HG03354 (cell line): Measurements from ENCODE around the gene WAC.
"Not testable (repeated sequence)": the region's sequence is repeated elsewhere in the genome, so short reads cannot be mapped to it uniquely, and the experiment has no call there.

Experiments
- ATAC-seq: cut with Tn5 transposase; IDR thresholded peaks from one replicate; pipeline ENCODE4 v1.9.1; 2021; ENCODE audit warnings: mild to moderate bottlenecking; ENCODE audit not compliant: unreplicated experiment, poor library complexity, severe bottlenecking

WAC gene

DNA sequence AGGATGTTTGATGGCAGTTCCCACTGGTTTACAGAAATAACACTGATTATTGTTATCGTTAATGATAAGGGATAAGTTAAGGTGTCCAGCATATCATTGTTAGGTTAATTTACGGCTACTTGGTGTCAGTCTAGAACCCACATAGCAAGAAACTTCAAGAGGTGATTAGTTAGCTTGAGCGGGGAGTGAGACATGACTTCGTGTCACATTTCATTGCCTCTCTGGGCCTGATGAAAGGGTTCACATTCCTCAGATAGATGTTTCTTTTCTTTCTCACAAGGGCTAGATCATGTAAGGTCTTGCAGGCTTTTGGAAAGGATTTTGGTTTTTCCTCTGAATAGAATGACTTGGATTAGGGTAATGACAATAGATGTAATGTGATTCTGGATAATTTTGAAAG lies 26.7 kb downstream of the WAC start:
- ATAC-seq, result no peak

DNA sequence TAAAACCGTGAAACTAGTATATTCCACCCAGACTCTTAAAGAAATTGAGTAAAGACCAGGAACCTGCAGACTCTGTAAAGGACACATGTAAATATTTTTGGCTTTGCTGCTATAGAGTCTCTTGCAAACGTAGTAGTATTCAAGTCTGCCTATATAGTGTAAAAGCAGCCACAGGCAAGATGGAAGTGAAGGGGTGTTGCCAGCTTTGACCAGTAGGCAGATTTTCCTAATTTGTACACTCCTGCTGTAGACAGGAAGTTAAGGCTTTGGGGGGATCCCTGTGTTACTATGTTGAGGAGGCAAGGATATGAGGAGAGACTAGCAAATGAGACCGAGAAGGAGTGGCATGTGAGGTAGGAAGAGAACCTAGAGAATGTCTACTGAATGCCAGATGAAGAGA lies 27.7 kb downstream of the WAC start:
- no peak for ATAC-seq

DNA sequence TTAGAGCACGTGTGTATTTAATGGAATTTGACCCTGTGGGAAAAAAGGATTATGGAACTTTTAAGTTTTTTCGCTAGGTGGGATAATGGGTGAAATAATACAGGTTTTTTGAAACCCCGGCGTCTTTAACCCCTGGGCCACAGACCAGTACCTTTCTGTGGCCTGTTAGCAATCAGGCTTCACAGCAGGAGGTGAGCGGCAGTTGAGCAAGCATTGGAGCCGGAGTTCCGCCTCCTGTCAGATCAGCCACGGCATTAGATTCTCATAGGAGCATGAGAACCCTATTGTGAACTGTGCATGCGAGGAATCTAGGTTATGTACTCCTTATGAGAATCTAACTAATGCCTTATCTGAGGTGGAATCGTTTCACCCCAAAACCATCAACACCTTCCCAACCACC lies 28.6 kb downstream of the WAC start:
- no peak for ATAC-seq

DNA sequence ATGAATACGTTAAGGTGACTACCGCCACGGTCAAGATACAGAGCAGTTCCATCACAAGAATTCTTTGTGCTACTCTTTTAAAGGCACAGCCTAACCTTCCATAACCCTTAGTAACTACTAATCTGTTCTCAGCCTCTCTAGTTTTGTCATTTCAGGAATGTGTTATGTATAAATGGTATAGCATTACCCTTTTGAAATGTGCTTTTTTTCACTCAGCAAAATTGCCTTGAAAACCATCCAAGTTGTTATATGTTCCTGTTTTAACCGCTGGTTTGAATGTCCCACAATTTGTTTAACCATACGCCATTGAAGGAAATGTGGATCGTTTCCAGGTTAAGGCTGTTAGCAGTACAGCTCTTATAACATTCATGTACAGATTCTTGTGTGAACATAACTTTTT lies 32.0 kb downstream of the WAC start:
- ATAC-seq, result no peak

DNA sequence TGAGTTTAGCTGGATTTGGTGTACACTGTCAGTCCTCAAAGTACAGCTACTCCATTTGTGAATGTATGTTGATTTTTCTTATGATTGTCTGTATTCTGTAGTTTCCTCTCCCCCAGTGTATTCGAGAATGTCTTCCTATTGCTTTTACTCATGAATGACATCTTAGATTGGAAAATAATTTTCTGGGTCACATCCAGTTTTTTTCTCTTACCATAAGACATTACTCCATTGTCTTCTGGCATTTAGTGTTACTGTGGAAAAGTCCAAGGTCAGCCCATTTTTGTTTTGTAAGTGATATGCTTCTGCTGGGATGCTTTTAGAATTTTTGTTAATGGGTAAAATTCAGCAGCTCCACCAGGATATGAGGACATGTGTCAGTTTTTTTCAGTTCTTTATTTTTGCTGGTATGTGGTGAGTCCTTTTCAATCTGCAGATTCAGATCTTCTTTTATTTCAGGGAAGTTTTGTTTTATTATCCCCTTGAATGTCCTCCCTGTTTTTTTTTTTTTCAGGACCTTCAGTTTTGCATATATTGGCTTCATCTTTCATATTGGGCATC lies 33.6 kb downstream of the WAC start:
- ATAC-seq, result no peak

DNA sequence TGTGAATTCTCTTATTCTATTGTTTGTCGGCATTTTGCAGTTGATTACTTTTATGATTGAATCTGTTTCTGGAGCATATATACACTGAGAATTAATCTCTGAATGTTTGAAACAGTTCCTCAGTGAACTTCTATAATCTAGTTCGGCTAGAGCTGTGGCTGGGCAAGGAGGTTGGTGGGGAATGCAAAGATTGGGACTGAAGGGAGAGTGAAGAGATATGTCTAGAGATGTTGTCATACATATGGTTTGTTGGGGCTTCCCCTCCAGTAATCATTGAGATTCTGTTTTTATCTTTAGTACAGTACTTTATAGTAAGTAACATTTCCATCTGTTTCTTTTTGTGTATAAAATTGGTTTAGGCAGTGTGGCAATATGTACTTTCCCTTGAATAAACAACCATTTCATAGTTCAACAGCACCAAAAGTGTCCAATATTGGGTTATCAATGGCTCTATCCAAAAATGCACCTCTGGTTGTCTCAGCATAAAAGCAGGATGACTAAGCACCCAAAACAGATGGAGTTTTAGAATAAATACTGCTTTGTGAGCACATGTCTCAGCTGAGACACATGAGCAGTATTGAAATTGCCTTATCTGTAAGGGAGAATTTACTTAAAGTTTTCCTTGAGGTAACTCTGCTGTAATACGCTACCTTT lies 36.7 kb downstream of the WAC start:
- no peak for ATAC-seq

DNA sequence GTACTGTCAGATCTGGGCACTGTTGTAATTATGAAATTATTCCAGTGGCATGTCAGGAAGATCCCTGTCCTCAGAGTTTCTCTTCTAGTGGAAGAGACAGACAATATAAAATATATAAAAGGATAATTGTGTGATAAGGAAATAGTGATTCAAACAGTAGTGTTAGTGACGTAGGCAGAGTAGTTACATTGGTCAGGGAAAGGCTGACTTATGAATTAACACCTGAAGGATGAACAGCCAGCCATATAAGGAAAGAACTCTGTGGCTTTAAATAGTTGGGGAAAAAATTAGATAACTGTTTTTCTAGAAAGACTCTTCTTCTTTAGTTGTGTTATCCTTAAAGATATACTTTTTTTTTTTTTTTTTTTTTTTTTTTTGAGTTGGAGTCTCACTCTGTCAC lies 37.7 kb downstream of the WAC start:
- ATAC-seq, result no peak

DNA sequence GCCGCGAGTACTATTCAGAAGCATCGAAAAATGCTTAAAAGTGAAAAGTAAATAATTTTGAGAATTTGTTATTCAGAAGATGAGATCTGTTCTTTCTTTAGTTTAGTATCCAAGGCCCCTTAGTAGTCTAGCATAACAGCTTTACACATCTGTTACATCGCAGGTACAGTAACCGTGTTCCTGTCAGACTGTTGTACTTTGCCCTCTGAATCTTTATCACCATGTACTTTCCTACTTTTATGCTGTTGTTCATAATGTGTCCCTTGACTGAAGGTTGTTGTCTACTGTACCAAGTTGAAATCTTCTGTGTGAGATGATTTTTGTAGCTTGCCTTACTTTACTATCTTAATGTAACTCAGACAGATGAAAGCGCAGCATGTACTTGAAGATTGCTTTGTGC lies 38.3 kb downstream of the WAC start:
- ATAC-seq, result no peak

DNA sequence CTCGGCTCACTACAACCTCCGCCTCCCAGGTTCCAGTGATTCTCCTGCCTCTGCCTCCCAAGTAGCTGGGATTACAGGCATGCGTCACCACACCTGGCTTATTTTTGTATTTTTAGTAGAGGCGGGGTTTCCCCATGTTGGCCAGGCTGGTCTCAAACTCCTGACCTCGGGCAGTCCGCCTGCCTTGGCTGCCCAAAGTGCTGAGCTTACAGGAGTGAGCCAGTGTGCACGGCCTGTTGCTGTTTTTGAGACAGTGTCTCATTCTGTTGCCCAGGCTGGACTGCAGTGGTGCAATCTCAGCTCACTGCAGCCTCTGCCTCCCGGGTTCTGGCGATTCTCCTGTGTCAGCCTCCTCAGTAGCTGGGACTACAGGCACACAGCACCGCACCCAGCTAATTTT lies 41.3 kb downstream of the WAC start:
- ATAC-seq, result not testable (repeated sequence)

DNA sequence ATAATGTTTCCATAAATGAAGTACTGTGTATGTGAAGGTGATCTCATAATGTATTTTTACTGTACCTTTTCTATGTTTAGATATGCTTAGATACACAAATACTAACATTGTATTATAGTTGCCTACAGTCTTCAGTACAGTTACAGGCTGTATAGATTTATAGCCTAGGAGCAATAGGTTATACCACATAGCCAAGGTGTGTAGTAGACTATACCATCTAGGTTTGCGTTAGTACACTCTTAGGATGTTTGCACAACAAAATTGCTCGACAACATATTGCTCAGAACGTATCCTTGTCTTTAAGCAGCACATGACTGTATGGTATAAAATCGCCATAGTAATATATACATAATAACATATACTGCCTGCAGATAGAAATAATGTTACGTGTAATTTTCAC lies 42.9 kb downstream of the WAC start:
- ATAC-seq, result no peak

DNA sequence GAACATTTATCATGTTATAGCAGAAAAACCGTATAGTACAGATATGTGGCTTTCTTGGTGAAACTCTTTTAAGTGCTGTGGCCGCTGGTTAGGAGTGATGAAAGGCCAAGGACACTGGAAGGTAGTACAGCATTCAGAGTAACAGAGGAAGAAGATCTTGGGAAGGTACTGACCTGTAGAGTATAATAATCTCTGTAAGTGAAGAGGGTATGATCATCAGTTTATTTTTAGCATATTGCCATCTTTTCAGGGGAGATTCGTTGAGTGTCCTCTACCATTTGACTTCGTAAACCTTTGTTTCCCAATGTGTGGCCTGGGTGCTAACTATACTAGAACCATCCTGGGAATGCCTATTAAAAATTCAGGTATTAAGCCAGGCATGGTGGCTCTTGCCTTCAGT lies 44.6 kb downstream of the WAC start:
- no peak for ATAC-seq

DNA sequence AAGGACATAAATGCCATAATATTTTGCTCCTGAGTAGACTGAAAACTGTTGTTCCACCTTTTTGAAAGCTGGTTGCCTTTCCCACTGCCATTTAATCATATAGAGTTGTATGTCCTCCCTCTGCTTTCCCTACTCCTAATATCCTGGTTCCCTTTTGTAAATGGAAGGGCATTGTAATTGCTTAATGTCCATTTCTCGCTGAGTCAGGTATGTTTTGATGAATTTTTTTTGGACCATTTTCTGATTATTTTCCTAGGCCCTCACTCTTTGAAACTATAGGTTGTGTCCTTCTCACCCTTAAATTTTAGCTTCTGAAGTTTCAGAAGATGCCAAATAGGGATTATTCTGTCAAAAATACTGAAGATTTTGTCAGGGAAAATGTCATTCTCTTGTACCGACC lies 45.5 kb downstream of the WAC start:
- ATAC-seq, result no peak

DNA sequence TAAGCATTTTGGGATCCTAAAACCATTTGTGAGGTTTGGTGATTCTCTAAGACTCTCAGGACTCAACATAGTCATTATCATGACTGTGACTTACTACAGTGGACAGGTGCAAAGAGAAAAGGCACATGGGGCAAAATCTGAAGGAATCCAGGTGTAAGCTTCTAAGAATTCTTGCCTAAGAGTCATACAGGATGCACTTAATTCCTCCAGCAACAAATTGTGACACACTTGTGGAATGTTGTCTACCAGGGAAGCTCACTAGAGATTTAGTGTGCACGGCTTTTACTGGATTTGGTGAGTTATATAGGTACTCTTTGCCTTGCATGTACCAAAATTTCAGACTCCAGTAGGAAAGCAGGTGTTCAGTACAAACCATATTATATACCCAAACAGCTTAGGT lies 47.9 kb downstream of the WAC start:
- no peak for ATAC-seq

DNA sequence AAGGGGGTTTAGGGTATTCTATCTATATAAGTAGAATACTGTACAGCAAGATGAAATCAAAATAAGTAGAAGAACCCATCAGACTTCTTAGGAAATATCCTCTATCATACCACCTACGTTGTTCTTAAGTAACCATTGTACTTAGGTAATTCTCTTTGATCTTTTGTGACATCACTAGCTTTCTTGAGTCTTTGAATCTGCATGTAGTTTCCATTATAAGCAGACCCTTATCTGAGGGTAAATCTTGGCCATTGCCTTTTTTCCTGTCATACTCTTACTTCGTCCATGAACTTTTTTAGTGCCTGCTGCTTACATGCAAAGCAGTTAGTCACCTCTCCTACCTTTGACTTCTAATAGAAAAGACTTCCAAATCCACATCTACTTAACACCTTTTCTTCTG lies 49.0 kb downstream of the WAC start:
- no peak for ATAC-seq

DNA sequence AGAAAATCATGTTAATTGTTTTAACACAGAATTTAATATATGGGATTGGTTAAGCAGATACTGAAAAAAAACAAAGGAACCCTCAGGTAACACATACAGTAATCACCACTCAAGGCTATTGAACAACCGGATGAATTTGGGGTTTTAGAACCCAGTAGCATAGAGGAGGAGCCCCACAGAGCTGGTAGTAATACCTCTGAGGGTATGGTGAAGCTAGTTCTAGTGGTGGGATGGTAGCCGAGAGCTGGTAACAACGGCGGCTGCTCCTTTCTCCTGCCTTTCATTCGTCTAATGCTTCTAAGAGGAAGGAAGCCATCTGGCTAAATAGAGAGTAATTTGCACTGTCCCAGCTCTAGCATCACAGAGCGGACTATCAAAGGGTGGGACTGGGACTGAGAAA lies 52.2 kb downstream of the WAC start:
- ATAC-seq, result no peak

DNA sequence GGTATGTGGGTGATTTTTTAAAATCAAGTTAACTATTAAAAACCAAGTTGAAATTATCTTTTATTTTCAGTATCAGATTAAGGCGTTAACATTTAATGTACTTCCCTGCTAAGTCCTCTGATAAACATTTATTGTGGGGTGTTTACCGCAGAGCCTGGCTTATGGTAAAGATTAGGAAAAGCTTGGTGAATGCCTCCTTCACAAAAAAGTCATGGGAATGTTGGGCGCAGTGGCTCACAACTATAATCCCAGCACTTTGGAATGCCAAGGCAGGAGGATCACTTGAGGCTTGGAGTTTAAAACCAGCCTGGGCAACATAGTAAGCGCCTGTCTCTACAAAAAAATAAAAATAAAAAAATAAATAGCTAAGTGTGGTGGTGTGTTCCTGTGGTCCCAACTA lies 53.3 kb downstream of the WAC start:
- ATAC-seq, result no peak

DNA sequence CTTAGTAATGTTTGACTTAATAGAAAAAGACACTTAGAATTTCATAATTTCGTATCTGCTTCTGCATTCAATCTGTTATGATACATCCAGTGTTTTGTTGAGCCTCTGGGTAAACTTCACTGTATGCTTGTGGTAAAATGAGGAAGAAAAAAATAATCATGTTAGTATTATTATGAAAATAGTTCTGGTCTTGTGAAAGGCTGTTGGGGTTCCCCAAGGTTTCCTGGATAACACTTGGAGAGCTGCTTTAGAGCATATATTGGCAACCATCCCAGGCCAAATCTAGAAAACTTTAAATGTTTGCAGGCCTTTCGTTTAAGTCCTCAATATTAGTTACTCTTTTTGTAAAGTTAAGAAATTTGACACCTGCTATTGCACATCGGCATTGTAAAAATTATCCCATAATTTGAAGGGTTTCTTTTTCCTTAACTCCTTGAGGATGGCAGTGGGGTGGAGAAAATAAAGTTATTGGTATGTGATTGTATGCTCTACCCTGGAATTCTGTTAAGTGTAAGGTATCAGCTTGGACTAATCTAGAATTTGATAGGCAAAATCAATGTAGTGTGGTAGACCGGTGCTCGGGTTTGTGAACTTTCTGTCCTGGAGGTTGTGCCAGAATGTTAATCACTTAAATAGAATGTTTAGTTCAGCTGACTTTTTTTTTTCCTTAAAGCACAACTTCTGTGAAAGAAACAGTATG lies 54.5 kb downstream of the WAC start:
- ATAC-seq, result no peak

DNA sequence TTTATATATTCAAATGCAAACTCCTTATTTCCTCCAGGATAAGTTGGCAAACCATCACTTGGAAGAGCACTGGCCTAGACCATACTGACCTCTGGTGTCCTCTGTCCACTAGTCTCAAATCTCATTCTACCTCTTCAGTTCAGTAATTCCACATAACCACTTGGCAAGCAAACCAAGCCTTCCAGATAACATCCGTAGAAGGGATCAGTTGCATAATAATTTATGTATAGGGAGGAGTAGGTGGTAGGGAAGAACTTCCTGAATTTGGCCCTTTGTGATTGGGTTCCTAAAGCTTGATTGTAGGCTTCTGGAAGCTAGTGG lies 55.0 kb downstream of the WAC start:
- no peak for ATAC-seq

DNA sequence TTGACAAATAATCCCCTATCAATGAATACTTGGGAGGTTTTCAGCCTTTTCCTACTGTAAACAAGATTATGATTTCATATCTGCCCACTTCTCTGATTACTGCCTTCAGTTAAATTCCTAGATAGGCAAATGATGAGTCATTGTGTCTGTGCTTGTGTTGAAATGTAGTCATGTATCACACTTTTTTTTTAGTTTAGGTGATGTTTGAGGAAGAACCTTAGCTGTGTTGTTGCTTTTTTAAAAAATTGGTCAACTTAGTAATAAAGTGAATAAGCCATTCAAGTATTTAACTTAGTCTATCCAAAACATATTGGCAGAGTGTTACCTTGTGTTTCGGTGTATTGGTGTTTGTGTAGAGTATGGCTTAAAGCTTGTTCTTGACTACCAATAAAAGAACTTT lies 60.0 kb downstream of the WAC start:
- no peak for ATAC-seq

DNA sequence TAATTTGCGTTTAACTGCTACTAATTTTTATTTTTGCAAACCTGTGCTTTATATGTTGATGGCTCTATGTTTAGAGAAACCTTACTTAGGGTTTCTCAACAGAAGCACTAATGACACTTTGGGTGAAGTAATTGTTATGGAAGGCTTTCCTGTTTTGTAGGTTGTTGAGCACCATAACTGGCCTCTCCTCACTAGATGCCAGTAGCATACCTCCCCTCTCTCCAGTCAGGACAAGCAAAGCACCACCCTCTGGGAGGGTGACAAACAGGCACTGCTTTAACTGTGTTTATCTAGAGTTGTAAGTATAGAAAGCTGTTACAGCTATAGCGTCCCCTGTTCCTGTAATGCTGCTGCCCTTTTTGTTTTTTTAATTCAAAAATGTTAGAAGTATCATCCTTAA lies 60.9 kb downstream of the WAC start:
- no peak for ATAC-seq

DNA sequence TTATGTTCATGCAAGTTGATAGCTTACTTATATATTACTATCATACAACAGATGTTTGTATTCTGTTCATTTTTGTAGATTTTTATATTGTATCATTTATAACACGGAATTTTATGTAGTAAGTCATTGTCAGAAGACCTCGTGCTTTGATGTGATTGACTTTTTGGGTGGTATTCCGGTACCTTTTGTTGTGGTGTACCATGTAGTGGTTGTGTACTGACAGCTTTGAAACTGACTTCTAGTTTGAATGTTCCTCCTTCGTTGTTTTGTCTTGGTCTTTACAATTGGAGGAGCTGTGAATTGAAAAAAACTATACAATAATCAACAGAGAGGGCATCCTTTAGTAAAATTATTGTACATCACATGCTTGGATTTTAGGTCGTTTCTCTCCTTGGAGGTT lies 61.5 kb downstream of the WAC start:
- ATAC-seq, result no peak

DNA sequence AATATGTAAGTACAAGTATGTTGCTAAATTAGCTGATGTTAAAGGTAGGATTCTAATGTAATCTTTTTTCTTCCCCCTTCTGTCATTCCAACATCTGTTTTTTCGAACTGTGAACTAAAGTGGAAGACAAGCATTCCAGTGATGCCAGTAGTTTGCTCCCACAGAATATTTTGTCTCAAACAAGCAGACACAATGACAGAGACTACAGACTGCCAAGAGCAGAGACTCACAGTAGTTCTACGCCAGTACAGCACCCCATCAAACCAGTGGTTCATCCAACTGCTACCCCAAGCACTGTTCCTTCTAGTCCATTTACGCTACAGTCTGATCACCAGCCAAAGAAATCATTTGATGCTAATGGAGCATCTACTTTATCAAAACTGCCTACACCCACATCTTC lies 62.7 kb downstream of the WAC start:
- no peak for ATAC-seq
